ENCODE results near the gene ACTRT3. TPM values are rescaled to one million over a fixed set of nuclear protein-coding genes. Genes with fewer than 3 reads are reported as not detected.

ACTRT3 gene
- total and polyA plus RNA-seq, 2 of the 13 experiments (the other 11 are each of a cell fraction or from before 2014, with no cell fraction given) = 0.42 to 0.97 TPM

DNA sequence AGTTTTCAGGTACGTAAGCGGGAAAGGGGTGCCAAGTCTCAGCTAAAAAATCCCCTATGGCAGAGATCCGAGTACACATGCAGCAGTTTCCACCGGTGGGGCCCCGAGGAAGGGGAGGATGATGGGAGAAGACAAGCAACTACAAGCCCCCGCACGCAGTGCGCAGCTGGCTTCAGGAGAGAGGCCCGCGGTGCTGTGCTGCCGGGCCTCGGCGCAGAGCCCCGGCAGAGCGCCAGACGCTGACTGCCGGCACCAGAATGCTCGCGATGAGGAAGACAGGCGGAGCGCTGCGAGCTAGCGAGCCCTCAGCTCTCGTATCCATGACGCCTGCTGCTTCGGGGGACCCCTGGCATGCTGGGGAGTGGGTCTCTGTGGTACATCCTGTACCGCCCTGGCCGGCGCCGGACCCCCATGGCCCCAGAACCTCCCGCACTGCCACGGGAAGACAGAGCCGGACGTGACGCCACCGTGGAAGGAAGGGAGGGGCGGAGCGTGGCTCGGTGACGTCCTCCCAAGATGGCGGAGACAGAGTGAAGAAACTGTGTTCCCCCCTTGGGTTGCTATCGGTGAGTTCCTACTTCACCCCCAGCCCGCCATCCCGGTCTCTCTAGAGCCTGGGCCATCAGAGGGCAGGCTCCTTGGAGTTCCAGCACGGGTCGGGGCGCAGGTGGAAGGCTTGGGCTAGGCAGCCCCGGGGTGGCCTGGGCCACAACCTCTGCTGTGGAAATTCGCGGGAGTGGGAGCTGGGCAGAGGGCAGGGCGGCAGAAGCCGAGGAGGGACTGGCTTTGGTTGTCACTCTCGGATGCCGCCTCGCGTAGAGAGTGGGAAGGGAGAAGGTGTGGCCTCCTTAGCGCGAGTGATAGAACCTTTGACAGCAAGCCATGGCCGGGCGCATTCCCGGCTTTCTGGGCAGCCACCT lies 3.8 kb upstream of the ACTRT3 start, which contains the start of gene MYNN (continued):
- peak; percentile 45 for TF ChIP-seq ZNF781 (CRISPR knock-in tag; IDR thresholded peaks at IDR 0.05; ENCODE audit: borderline replicate concordance, not compliant biosample characterization)
- TF ChIP-seq RBAK (CRISPR knock-in tag; IDR thresholded peaks at IDR 0.05) = no peak
- peak; percentile 94 for TF ChIP-seq YY1 (IDR thresholded peaks at IDR 0.05; ENCODE audit: insufficient read depth, insufficient replicate concordance, low read depth, low read length)
- TF ChIP-seq ZMYM2 (CRISPR knock-in tag; IDR thresholded peaks at IDR 0.05) = no peak
- TF ChIP-seq, protein P1, sequence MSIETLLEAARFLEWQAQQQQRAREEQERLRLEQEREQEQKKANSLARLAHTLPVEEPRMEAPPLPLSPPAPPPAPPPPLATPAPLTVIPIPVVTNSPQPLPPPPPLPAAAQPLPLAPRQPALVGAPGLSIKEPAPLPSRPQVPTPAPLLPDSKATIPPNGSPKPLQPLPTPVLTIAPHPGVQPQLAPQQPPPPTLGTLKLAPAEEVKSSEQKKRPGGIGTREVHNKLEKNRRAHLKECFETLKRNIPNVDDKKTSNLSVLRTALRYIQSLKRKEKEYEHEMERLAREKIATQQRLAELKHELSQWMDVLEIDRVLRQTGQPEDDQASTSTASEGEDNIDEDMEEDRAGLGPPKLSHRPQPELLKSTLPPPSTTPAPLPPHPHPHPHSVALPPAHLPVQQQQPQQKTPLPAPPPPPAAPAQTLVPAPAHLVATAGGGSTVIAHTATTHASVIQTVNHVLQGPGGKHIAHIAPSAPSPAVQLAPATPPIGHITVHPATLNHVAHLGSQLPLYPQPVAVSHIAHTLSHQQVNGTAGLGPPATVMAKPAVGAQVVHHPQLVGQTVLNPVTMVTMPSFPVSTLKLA (IDR thresholded peaks at IDR 0.05) = peak; percentile 21; the same call in 1 of the 2 replicates
- TF ChIP-seq ZNF362 (CRISPR knock-in tag; IDR thresholded peaks at IDR 0.05; ENCODE audit: borderline replicate concordance) = no peak
- TF ChIP-seq, protein P2, sequence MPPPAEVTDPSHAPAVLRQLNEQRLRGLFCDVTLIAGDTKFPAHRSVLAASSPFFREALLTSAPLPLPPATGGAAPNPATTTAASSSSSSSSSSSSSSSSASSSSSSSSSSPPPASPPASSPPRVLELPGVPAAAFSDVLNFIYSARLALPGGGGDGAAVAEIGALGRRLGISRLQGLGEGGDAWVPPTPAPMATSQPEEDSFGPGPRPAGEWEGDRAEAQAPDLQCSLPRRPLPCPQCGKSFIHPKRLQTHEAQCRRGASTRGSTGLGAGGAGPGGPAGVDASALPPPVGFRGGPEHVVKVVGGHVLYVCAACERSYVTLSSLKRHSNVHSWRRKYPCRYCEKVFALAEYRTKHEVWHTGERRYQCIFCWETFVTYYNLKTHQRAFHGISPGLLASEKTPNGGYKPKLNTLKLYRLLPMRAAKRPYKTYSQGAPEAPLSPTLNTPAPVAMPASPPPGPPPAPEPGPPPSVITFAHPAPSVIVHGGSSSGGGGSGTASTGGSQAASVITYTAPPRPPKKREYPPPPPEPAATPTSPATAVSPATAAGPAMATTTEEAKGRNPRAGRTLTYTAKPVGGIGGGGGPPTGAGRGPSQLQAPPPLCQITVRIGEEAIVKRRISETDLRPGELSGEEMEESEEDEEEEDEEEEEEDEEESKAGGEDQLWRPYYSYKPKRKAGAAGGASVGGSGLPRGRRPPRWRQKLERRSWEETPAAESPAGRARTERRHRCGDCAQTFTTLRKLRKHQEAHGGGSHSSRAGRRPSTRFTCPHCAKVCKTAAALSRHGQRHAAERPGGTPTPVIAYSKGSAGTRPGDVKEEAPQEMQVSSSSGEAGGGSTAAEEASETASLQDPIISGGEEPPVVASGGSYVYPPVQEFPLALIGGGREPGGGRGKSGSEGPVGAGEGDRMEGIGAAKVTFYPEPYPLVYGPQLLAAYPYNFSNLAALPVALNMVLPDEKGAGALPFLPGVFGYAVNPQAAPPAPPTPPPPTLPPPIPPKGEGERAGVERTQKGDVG (CRISPR knock-in tag; IDR thresholded peaks at IDR 0.05; ENCODE audit: borderline replicate concordance) = no peak
- TF ChIP-seq PHF21A (CRISPR knock-in tag; IDR thresholded peaks at IDR 0.05) = no peak
- TF ChIP-seq, protein P3, sequence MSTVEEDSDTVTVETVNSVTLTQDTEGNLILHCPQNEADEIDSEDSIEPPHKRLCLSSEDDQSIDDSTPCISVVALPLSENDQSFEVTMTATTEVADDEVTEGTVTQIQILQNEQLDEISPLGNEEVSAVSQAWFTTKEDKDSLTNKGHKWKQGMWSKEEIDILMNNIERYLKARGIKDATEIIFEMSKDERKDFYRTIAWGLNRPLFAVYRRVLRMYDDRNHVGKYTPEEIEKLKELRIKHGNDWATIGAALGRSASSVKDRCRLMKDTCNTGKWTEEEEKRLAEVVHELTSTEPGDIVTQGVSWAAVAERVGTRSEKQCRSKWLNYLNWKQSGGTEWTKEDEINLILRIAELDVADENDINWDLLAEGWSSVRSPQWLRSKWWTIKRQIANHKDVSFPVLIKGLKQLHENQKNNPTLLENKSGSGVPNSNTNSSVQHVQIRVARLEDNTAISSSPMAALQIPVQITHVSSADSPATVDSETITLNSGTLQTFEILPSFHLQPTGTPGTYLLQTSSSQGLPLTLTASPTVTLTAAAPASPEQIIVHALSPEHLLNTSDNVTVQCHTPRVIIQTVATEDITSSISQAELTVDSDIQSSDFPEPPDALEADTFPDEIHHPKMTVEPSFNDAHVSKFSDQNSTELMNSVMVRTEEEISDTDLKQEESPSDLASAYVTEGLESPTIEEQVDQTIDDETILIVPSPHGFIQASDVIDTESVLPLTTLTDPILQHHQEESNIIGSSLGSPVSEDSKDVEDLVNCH (CRISPR knock-in tag; IDR thresholded peaks at IDR 0.05) = 0 out of 2 replicates have a peak, but pooled peaks have one; percentile 31
- TF ChIP-seq, protein P4, sequence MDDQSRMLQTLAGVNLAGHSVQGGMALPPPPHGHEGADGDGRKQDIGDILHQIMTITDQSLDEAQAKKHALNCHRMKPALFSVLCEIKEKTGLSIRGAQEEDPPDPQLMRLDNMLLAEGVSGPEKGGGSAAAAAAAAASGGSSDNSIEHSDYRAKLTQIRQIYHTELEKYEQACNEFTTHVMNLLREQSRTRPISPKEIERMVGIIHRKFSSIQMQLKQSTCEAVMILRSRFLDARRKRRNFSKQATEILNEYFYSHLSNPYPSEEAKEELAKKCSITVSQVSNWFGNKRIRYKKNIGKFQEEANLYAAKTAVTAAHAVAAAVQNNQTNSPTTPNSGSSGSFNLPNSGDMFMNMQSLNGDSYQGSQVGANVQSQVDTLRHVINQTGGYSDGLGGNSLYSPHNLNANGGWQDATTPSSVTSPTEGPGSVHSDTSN (CRISPR knock-in tag; IDR thresholded peaks at IDR 0.05; ENCODE audit: borderline replicate concordance) = no peak
- peak; percentile 94; the same call in 1 of the 2 replicates for TF ChIP-seq NFKB2 (CRISPR knock-in tag; IDR thresholded peaks at IDR 0.05; ENCODE audit: borderline replicate concordance)
- TF ChIP-seq, protein P5, sequence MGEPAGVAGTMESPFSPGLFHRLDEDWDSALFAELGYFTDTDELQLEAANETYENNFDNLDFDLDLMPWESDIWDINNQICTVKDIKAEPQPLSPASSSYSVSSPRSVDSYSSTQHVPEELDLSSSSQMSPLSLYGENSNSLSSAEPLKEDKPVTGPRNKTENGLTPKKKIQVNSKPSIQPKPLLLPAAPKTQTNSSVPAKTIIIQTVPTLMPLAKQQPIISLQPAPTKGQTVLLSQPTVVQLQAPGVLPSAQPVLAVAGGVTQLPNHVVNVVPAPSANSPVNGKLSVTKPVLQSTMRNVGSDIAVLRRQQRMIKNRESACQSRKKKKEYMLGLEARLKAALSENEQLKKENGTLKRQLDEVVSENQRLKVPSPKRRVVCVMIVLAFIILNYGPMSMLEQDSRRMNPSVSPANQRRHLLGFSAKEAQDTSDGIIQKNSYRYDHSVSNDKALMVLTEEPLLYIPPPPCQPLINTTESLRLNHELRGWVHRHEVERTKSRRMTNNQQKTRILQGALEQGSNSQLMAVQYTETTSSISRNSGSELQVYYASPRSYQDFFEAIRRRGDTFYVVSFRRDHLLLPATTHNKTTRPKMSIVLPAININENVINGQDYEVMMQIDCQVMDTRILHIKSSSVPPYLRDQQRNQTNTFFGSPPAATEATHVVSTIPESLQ (CRISPR knock-in tag; conservative IDR thresholded peaks at IDR 0.05) = 0 out of 2 replicates have a peak, but pooled peaks have one; percentile 17
- no peak; the same call in 1 of the 2 replicates for TF ChIP-seq ZNF546 (CRISPR knock-in tag; conservative IDR thresholded peaks at IDR 0.05)
